Retinal pigment epithelial cell (primary cell): Measurements from ENCODE around the gene ANGPTL2.

ENCODE experiments used
- DNase-seq: peaks from one replicate; pipeline ENCODE4 v3.0.0-alpha.2; 2010; ENCODE audit warnings: low read depth
- H3K4me3 ChIP-seq: 2 replicates; pipeline ENCODE4 v1.5.1; 2011; ENCODE audit warnings: mild to moderate bottlenecking, low read length, control low read depth, moderate library complexity
- CTCF ChIP-seq: conservative IDR thresholded peaks from 2 replicates; pipeline ENCODE4 v1.5.1; 2011; ENCODE audit warnings: low read depth, low read length, control low read depth, inconsistent platforms

Gene ANGPTL2

GRCh38 chr9:127135056-127135745 is 12.8 kb upstream of the ANGPTL2 start:
- TF ChIP-seq CTCF = no peak
- DNase-seq = no peak

GRCh38 chr9:127133739-127134167 is 11.3 kb upstream of the ANGPTL2 start:
- DNase-seq = no peak
- no peak overlapping the region for H3K4me3 ChIP-seq
- TF ChIP-seq CTCF = no peak

More at GRCh38 chr9:127135056-127135745, 12.8 kb upstream of the ANGPTL2 start:
- H3K4me3 ChIP-seq = no peak overlapping the region

GRCh38 chr9:127132921-127133647 is 10.6 kb upstream of the ANGPTL2 start:
- TF ChIP-seq CTCF = no peak
- no peak for DNase-seq
- H3K4me3 ChIP-seq = no peak overlapping the region

- no peak for DNase-seq
- no peak overlapping the region for H3K4me3 ChIP-seq
- no peak for TF ChIP-seq CTCF
Observed at GRCh38 chr9:127132375-127132774, 9.9 kb upstream of the ANGPTL2 start.

GRCh38 chr9:127131871-127132270 is 9.4 kb upstream of the ANGPTL2 start:
- H3K4me3 ChIP-seq = no peak overlapping the region
- TF ChIP-seq CTCF = no peak
- no peak for DNase-seq

GRCh38 chr9:127130661-127131538 is 8.5 kb upstream of the ANGPTL2 start:
- DNase-seq = no peak
- no peak overlapping the region for H3K4me3 ChIP-seq
- TF ChIP-seq CTCF = no peak
